HepG2 (cell line): Measurements from ENCODE around the gene PDZK1. TPM values are rescaled to one million over a fixed set of nuclear protein-coding genes. Genes with fewer than 3 reads are reported as not detected.

Source experiments
- ATAC-seq: fragments of 200-7000 bp; cut with Tn5 transposase; 3 replicates; pipeline ENCODE4 v1.9.1; 2020; ENCODE audit warnings: mild to moderate bottlenecking, moderate library complexity
- BruUV-seq: library from RNA; stranded (reverse); fragments of 400-500 nt; replicated peaks from 2 replicates; lab custom pipeline; 2021; lab: Mats Ljungman, UMichigan
- CTCF ChIA-PET: fragments of 300-600 bp; formaldehyde crosslinking; extraction: SDS; loops from one replicate; lab custom pipeline; 2021; ENCODE audit warnings: low total read pairs, inconsistent platforms, low intra/inter-chr PET ratio; lab: Yijun Ruan, JAX
- POLR2A ChIA-PET: fragments of 350-600 bp; sonication (Branson Sonifier 250); formaldehyde crosslinking; loops from one replicate; lab custom pipeline; 2020; ENCODE audit warnings: antibody characterized with exemption, inconsistent platforms; lab: Yijun Ruan, JAX
- DNase-seq: peaks from one replicate; pipeline ENCODE4 v3.0.0-alpha.2; 2015; ENCODE audit warnings: low spot score
- FAIRE-seq: peaks from 3 replicates; lab custom pipeline; 2011; peaks lifted over from hg19 to GRCh38; lab: Jason Lieb, UNC
- H2AFZ ChIP-seq: one replicate; pipeline ENCODE4 v1.6.1; 2011; ENCODE audit warnings: low read length, inconsistent platforms
- H3K27ac ChIP-seq: fragments of 300-600 bp; 3 replicates; pipeline ENCODE4 v1.8.0; 2011; ENCODE audit warnings: mixed run types, mild to moderate bottlenecking, mixed read lengths, low read length, inconsistent platforms; ENCODE audit not compliant: insufficient read depth; ENCODE audit errors: extremely low read length
- H3K27me3 ChIP-seq, 2 experiments: fragments of 200-600 bp in 1 of 2; 2 replicates in 1 of 2; 3 replicates in 1 of 2; pipeline versions ENCODE4 v1.6.0 to v1.8.0; 2011; ENCODE audit warnings: low read length in 2 of 2, mild to moderate bottlenecking in 2 of 2, moderate library complexity in 2 of 2, inconsistent platforms in 1 of 2; ENCODE audit not compliant: insufficient read depth in 2 of 2, control insufficient read depth in 1 of 2
- H3K36me3 ChIP-seq, 2 experiments: fragments of 200-600 bp in 1 of 2; replicated peaks in 1 of 2; 2 replicates in 1 of 2; 3 replicates in 1 of 2; pipeline versions ENCODE4 v1.5.1 to v1.8.0; 2011; ENCODE audit warnings: low read length in 2 of 2, inconsistent platforms in 1 of 2; ENCODE audit not compliant: insufficient read depth in 2 of 2, control insufficient read depth in 1 of 2
- H3K4me1 ChIP-seq: 2 replicates; pipeline ENCODE4 v1.5.1; 2012; ENCODE audit warnings: low read length, inconsistent platforms; ENCODE audit not compliant: insufficient read depth
- H3K4me2 ChIP-seq: 2 replicates; pipeline ENCODE4 v1.6.0; 2011; ENCODE audit warnings: low read depth, low read length, inconsistent platforms
- H3K4me3 ChIP-seq, 3 experiments: fragments of 200-600 bp in 1 of 3; sonication (generic), shearing (Covaris generic) in 1 of 3; replicated peaks in 1 of 3; 2 replicates each; pipeline ENCODE4 v1.5.1; 2011 to 2016; ENCODE audit warnings: low read length in 3 of 3, inconsistent platforms in 2 of 3, low read depth in 2 of 3, mild to moderate bottlenecking in 2 of 3, control low read depth in 1 of 3, mixed read lengths in 1 of 3; ENCODE audit not compliant: insufficient read depth in 1 of 3
- H3K79me2 ChIP-seq: one replicate; pipeline ENCODE4 v1.6.1; 2011; ENCODE audit warnings: low read length, inconsistent platforms; ENCODE audit not compliant: insufficient read depth
- H3K9ac ChIP-seq: 2 replicates; pipeline ENCODE4 v1.6.0; 2011; ENCODE audit warnings: mild to moderate bottlenecking, low read depth, low read length, inconsistent platforms; ENCODE audit not compliant: insufficient read depth
- H3K9me3 ChIP-seq: 2 replicates; pipeline ENCODE4 v1.5.1; 2012; ENCODE audit warnings: mild to moderate bottlenecking, low read length
- H4K20me1 ChIP-seq: 2 replicates; pipeline ENCODE4 v1.6.0; 2011; ENCODE audit warnings: inconsistent platforms, mild to moderate bottlenecking, low read length, moderate library complexity; ENCODE audit not compliant: insufficient read depth
- FOXJ3 ChIP-seq: sonication (generic); formaldehyde crosslinking; IDR thresholded peaks from 2 replicates; pipeline ENCODE4 v1.4.0; 2020; ENCODE audit warnings: missing genetic modification reagents, mild to moderate bottlenecking, borderline replicate concordance
- GATAD2A ChIP-seq: IDR thresholded peaks from 2 replicates; pipeline ENCODE4 v1.6.1; 2016
- GTF3A ChIP-seq: sonication (generic); formaldehyde crosslinking; conservative IDR thresholded peaks from 2 replicates; pipeline ENCODE4 v1.4.0; 2020; ENCODE audit warnings: mild to moderate bottlenecking, missing genetic modification reagents
- HNF4A ChIP-seq: sonication (generic); formaldehyde crosslinking; IDR thresholded peaks from 2 replicates; pipeline ENCODE4 v1.4.0; 2020; ENCODE audit warnings: missing genetic modification reagents
- HNF4G ChIP-seq, 2 experiments: sonication (generic) in 1 of 2; formaldehyde crosslinking in 1 of 2; IDR thresholded peaks; 2 replicates each; pipeline versions ENCODE4 v1.4.0 to v1.6.1; 2011 to 2020; ENCODE audit warnings: borderline replicate concordance in 2 of 2, low read depth in 2 of 2, mild to moderate bottlenecking in 2 of 2, low read length in 1 of 2, missing genetic modification reagents in 1 of 2, moderate library complexity in 1 of 2
- RXRB ChIP-seq: IDR thresholded peaks from 2 replicates; pipeline ENCODE4 v1.6.1; 2016; ENCODE audit warnings: borderline replicate concordance, missing genetic modification reagents, missing compliant biosample characterization
- SMYD3 ChIP-seq: sonication (generic); formaldehyde crosslinking; IDR thresholded peaks from 2 replicates; pipeline ENCODE4 v1.8.1; 2023; ENCODE audit warnings: mild to moderate bottlenecking, missing genetic modification reagents
- SOX13 ChIP-seq, 3 experiments: fragments of 450-650 bp in 1 of 3; sonication (generic) in 1 of 3; formaldehyde crosslinking in 1 of 3; IDR thresholded peaks in 2 of 3; conservative IDR thresholded peaks in 1 of 3; 2 replicates each; pipeline versions ENCODE4 v1.5.0 to v1.6.1; 2016 to 2020; ENCODE audit warnings: antibody characterized with exemption in 1 of 3, mild to moderate bottlenecking in 1 of 3, missing compliant biosample characterization in 1 of 3, missing genetic modification reagents in 1 of 3, moderate library complexity in 1 of 3
- SOX6 ChIP-seq, 2 experiments: fragments of 450-650 bp in 1 of 2; sonication (generic) in 1 of 2; formaldehyde crosslinking in 1 of 2; IDR thresholded peaks; 2 replicates each; pipeline versions ENCODE4 v1.4.0 to v1.6.1; 2017 to 2020; ENCODE audit warnings: antibody characterized with exemption in 1 of 2, mild to moderate bottlenecking in 1 of 2, missing genetic modification reagents in 1 of 2
- WGBS: methylation state at CpG from one replicate; pipeline ENCODE4 v1.1.6; 2017; ENCODE audit warnings: low lambda C conversion rate; 5-methylcytosine and 5-hydroxymethylcytosine counted together
- in situ Hi-C: cut with HindIII; loops from 2 replicates; pipeline ENCODE4 v1.10.0; 2017; ENCODE audit warnings: low pct_unique_long_range_greater_than_20kb; ENCODE audit not compliant: extremely low pct_ligation_motif_present
- intact Hi-C: fragments of 100-400 bp; cut with micrococcal nuclease; formaldehyde crosslinking; loops from one replicate; pipeline ENCODE4 v1.10.0; 2022; ENCODE audit not compliant: unreplicated experiment
- polyA plus RNA-seq, 8 experiments: library from polyadenylated mRNA; depleted of rRNA in 3 of 8; stranded (reverse) in 7 of 8; unstranded in 1 of 8; fragments of >200 nt; fragmentation: Illumina TruSeq in 4 of 8; extraction: Trizol in 4 of 8; gene quantifications; 2 replicates each; pipeline versions ENCODE4 v1.2.1 to v1.2.3, GENCODE V29; 2011 to 2016; ENCODE audit warnings: low read depth in 4 of 8, missing spikeins in 1 of 8, mixed read lengths in 1 of 8; ENCODE audit not compliant: insufficient read depth in 1 of 8
- total RNA-seq, 5 experiments: library from RNA; depleted of rRNA; stranded (reverse); fragments of >200 nt; fragmentation: Illumina TruSeq; extraction: Trizol; gene quantifications; 2 replicates each; pipeline ENCODE4 v1.2.3, GENCODE V29; 2016; ENCODE audit warnings: low read depth in 1 of 5
- TF ChIP-seq, protein P1 (sequence below): IDR thresholded peaks from 2 replicates; pipeline ENCODE4 v1.4.0; 2020; ENCODE audit warnings: mild to moderate bottlenecking, missing genetic modification reagents
- TF ChIP-seq, protein P2 (sequence below): sonication (generic); formaldehyde crosslinking; conservative IDR thresholded peaks from 2 replicates; pipeline ENCODE4 v1.4.0; 2020; ENCODE audit warnings: mild to moderate bottlenecking, missing genetic modification reagents, moderate library complexity

The PDZK1 gene
- total and polyA plus RNA-seq, 2 of the 13 experiments (the other 11 are each of a cell fraction or from before 2014, with no cell fraction given) = 16.2 to 46.4 TPM

- H2AFZ ChIP-seq = no peak overlapping the region
- in situ Hi-C loops = no loop called here
- intact Hi-C loops = no loop called here
- POLR2A ChIA-PET = interaction anchor here (1.1 to 1.4 kb wide), 3 partner anchors 10 to 13 kb away, joined by 4 to 8 read pairs (median 5); no protein-coding TSS in a partner anchor
- DNase-seq (peak; percentile 45), ATAC-seq (no peak), FAIRE-seq (no peak)
- 74% methylated on average over 2 of the region's 2 CpGs for WGBS
- CTCF ChIA-PET = no interaction called here
- H3K36me3 ChIP-seq = no peaks in the 10 kb centered on the region; a peak in 1 of 5 replicates
- no peaks in the 10 kb centered on the region for H4K20me1 ChIP-seq
- peaks cover 20% of the 10 kb centered on the region for H3K79me2 ChIP-seq
- no peak overlapping the region for H3K4me3 ChIP-seq
- TF ChIP-seq GTF3A (CRISPR knock-in tag) = no peak
- TF ChIP-seq, protein P1, sequence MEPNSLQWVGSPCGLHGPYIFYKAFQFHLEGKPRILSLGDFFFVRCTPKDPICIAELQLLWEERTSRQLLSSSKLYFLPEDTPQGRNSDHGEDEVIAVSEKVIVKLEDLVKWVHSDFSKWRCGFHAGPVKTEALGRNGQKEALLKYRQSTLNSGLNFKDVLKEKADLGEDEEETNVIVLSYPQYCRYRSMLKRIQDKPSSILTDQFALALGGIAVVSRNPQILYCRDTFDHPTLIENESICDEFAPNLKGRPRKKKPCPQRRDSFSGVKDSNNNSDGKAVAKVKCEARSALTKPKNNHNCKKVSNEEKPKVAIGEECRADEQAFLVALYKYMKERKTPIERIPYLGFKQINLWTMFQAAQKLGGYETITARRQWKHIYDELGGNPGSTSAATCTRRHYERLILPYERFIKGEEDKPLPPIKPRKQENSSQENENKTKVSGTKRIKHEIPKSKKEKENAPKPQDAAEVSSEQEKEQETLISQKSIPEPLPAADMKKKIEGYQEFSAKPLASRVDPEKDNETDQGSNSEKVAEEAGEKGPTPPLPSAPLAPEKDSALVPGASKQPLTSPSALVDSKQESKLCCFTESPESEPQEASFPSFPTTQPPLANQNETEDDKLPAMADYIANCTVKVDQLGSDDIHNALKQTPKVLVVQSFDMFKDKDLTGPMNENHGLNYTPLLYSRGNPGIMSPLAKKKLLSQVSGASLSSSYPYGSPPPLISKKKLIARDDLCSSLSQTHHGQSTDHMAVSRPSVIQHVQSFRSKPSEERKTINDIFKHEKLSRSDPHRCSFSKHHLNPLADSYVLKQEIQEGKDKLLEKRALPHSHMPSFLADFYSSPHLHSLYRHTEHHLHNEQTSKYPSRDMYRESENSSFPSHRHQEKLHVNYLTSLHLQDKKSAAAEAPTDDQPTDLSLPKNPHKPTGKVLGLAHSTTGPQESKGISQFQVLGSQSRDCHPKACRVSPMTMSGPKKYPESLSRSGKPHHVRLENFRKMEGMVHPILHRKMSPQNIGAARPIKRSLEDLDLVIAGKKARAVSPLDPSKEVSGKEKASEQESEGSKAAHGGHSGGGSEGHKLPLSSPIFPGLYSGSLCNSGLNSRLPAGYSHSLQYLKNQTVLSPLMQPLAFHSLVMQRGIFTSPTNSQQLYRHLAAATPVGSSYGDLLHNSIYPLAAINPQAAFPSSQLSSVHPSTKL (CRISPR knock-in tag) = peak; percentile 50; the same call in 1 of the 2 replicates
- 0 out of 2 replicates have a peak, but pooled peaks have one; percentile 24 for TF ChIP-seq HNF4G (IDR thresholded peaks at IDR 0.05; ENCODE audit: borderline replicate concordance, low read depth, low read length)
- no peak for TF ChIP-seq HNF4G (CRISPR knock-in tag; IDR thresholded peaks at IDR 0.05; ENCODE audit: borderline replicate concordance, low read depth)
- TF ChIP-seq SOX13 (IDR thresholded peaks at IDR 0.05) = no peak
- TF ChIP-seq SOX13 (CRISPR knock-in tag; conservative IDR thresholded peaks at IDR 0.05 in 1 of 2, IDR thresholded peaks at IDR 0.05 in 1 of 2) = peak in 1 of 2 experiments; percentile 14; a peak in 1 of 4 replicates
- no peak for TF ChIP-seq SOX6 (IDR thresholded peaks at IDR 0.05)
- TF ChIP-seq SOX6 (CRISPR knock-in tag; IDR thresholded peaks at IDR 0.05) = peak; percentile 42
- TF ChIP-seq GATAD2A (CRISPR knock-in tag) = peak; percentile 46
- TF ChIP-seq HNF4A = peak; percentile 60; the same call in 1 of the 2 replicates
- no peak for TF ChIP-seq SMYD3 (CRISPR knock-in tag)
- peak; percentile 29; the same call in 1 of the 2 replicates for TF ChIP-seq RXRB
- TF ChIP-seq, protein P2, sequence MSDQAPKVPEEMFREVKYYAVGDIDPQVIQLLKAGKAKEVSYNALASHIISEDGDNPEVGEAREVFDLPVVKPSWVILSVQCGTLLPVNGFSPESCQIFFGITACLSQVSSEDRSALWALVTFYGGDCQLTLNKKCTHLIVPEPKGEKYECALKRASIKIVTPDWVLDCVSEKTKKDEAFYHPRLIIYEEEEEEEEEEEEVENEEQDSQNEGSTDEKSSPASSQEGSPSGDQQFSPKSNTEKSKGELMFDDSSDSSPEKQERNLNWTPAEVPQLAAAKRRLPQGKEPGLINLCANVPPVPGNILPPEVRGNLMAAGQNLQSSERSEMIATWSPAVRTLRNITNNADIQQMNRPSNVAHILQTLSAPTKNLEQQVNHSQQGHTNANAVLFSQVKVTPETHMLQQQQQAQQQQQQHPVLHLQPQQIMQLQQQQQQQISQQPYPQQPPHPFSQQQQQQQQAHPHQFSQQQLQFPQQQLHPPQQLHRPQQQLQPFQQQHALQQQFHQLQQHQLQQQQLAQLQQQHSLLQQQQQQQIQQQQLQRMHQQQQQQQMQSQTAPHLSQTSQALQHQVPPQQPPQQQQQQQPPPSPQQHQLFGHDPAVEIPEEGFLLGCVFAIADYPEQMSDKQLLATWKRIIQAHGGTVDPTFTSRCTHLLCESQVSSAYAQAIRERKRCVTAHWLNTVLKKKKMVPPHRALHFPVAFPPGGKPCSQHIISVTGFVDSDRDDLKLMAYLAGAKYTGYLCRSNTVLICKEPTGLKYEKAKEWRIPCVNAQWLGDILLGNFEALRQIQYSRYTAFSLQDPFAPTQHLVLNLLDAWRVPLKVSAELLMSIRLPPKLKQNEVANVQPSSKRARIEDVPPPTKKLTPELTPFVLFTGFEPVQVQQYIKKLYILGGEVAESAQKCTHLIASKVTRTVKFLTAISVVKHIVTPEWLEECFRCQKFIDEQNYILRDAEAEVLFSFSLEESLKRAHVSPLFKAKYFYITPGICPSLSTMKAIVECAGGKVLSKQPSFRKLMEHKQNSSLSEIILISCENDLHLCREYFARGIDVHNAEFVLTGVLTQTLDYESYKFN = peak; percentile 24; the same call in 1 of the 2 replicates
- no peak for TF ChIP-seq FOXJ3 (CRISPR knock-in tag)
- peak overlapping the region; percentile 42; the same call in 1 of the 2 replicates for H3K4me2 ChIP-seq
- no peaks in the 10 kb centered on the region for H3K9me3 ChIP-seq
- no peak overlapping the region for H3K9ac ChIP-seq
- no TSS peak for BruUV-seq
- H3K4me1 ChIP-seq = peaks cover 62% of the 10 kb centered on the region
- H3K27me3 ChIP-seq = no peaks in the 10 kb centered on the region
- no peak overlapping the region for H3K27ac ChIP-seq
Observed at GRCh38 chr1:145702052-145702451, 5.1 kb downstream of the PDZK1 start.
